Caco-2 (cell line): ENCODE measurements around the gene IER3. TPM values are rescaled to one million over a fixed set of nuclear protein-coding genes. Genes with fewer than 3 reads are reported as not detected.
"Not testable (repeated sequence)": the region's sequence is repeated elsewhere in the genome, so short reads cannot be mapped to it uniquely, and the experiment has no call there.

Source experiments
- BruUV-seq: library from RNA; stranded (reverse); fragments of 400-500 nt; replicated peaks from 2 replicates; lab custom pipeline; 2021; lab: Mats Ljungman, UMichigan
- CTCF ChIA-PET: fragments of 300-600 bp; sonication (Branson Sonifier 250); formaldehyde crosslinking; loops from one replicate; lab custom pipeline; 2022; ENCODE audit warnings: antibody characterized with exemption; lab: Charles Lee
- POLR2A ChIA-PET: fragments of 300-600 bp; sonication (Branson Sonifier 250); formaldehyde crosslinking; loops from one replicate; lab custom pipeline; 2022; ENCODE audit warnings: antibody characterized with exemption; lab: Charles Lee
- DNase-seq, 2 experiments: peaks; one replicate each; pipeline versions ENCODE4 v3.0.0 to v3.0.0-alpha.2; 2020 to 2022
- H3K27me3 ChIP-seq: replicated peaks from 2 replicates; pipeline ENCODE4 v1.6.0; 2011; ENCODE audit warnings: low read length; ENCODE audit not compliant: control insufficient read depth, insufficient read depth
- H3K36me3 ChIP-seq: 2 replicates; pipeline ENCODE4 v1.5.1; 2011; ENCODE audit warnings: low read length; ENCODE audit not compliant: control insufficient read depth, insufficient read depth
- H3K4me1 ChIP-seq: fragments of 250-450 bp; sonication (Bioruptor Pico); 2 replicates; pipeline ENCODE4 v1.5.1; 2020; ENCODE audit warnings: mild to moderate bottlenecking
- H3K4me3 ChIP-seq: 2 replicates; pipeline ENCODE4 v1.5.1; 2011; ENCODE audit warnings: low read depth, mild to moderate bottlenecking, control low read depth, low read length
- H3K9me3 ChIP-seq: fragments of 250-450 bp; sonication (Bioruptor Pico); 2 replicates; pipeline ENCODE4 v1.5.1; 2020; ENCODE audit warnings: mild to moderate bottlenecking, moderate library complexity
- H3K27ac Mint-ChIP-seq: one replicate; pipeline ENCODE4 v1.8.0; 2022; ENCODE audit warnings: mixed read lengths; ENCODE audit not compliant: unreplicated experiment
- H3K27me3 Mint-ChIP-seq: one replicate; pipeline ENCODE4 v1.8.0; 2022; ENCODE audit warnings: mixed read lengths; ENCODE audit not compliant: insufficient read depth, unreplicated experiment
- H3K36me3 Mint-ChIP-seq: one replicate; pipeline ENCODE4 v1.8.0; 2022; ENCODE audit warnings: mild to moderate bottlenecking, mixed read lengths; ENCODE audit not compliant: insufficient read depth, unreplicated experiment
- H3K4me1 Mint-ChIP-seq: one replicate; pipeline ENCODE4 v1.8.0; 2022; ENCODE audit warnings: low read depth, mixed read lengths; ENCODE audit not compliant: unreplicated experiment
- H3K4me3 Mint-ChIP-seq: one replicate; pipeline ENCODE4 v1.8.0; 2022; ENCODE audit warnings: mild to moderate bottlenecking, moderate library complexity, mixed read lengths; ENCODE audit not compliant: unreplicated experiment
- H3K9me3 Mint-ChIP-seq: one replicate; pipeline ENCODE4 v1.8.0; 2022; ENCODE audit warnings: mixed read lengths; ENCODE audit not compliant: unreplicated experiment
- intact Hi-C: fragments of 100-400 bp; cut with micrococcal nuclease; formaldehyde crosslinking; loops from one replicate; pipeline ENCODE4 v1.10.0; 2022; ENCODE audit not compliant: unreplicated experiment
- total RNA-seq: library from RNA; stranded (reverse); gene quantifications from 2 replicates; pipeline ENCODE4 v1.2.3, GENCODE V29; 2022
- TF ChIP-seq, protein P1 (sequence below), 2 experiments: fragments of 200-600 bp in 1 of 2; IDR thresholded peaks; 1 replicate in 1 of 2; 2 replicates in 1 of 2; pipeline versions ENCODE4 v1.5.1 to v1.8.0; 2011 to 2022; ENCODE audit warnings: antibody characterized with exemption in 1 of 2, control low read depth in 1 of 2, inconsistent platforms in 1 of 2, low read depth in 1 of 2, low read length in 1 of 2, mild to moderate bottlenecking in 1 of 2, moderate library complexity in 1 of 2; ENCODE audit not compliant: insufficient read depth in 1 of 2, severe bottlenecking in 1 of 2, unreplicated experiment in 1 of 2

The IER3 gene
- total RNA-seq, 1 experiment from 2014 or later = 13.0 TPM

DNA sequence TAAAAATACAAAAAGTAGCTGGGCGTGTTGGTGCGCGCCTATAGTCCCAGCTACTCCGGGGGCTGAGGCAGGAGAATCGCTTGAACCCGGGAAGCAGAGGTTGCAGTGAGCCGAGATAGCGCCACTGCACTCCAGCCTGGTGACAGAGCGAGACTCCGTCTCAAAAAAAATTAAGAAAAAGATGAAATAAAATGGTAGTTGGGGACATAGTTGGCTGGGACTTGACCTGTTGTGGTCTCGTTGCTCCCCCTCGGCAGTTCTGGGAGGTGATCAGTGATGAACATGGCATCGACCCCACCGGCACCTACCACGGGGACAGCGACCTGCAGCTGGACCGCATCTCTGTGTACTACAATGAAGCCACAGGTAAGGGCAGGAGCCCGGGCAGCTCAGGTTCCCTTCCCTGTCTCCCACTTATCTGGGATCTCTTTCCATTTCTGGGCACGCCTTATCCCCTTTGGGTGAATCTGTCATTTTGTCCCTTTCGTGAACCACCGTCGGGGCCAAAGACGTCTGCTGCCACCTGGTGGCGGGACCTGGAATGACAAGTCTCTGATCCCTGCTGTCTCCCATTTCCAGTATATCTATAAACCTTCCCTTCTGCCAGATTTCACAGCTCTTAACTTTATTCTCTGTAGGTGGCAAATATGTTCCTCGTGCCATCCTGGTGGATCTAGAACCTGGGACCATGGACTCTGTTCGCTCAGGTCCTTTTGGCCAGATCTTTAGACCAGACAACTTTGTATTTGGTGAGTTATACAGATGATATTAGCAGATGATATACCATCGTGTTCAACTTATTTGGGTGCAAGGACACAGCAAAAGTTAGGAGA lies 21.9 kb downstream of the IER3 start:
- POLR2A ChIA-PET = interaction anchor here (0.6 to 0.9 kb wide), 2 partner anchors 41 to 107 kb away, joined by 3 to 6 read pairs; no protein-coding TSS in a partner anchor
- intact Hi-C loops = loop anchor here (1.0 to 2.0 kb wide), 2 partner anchors 43 to 76 kb away; partner anchors contain the start of gene C6orf136
- Mint-ChIP-seq H3K9me3 (no peaks in the 10 kb centered on the region), H3K36me3 (peaks cover 78% of the 10 kb centered on the region), H3K27ac (peak overlapping the region; percentile 85), H3K4me3 (peak overlapping the region; percentile 81), H3K4me1 (peaks cover 20% of the 10 kb centered on the region), H3K27me3 (no peaks in the 10 kb centered on the region)
- peak; percentile 79 to 86 for DNase-seq
- CTCF ChIA-PET = interaction anchor here (0.6 to 2.9 kb wide), 7 partner anchors 43 to 191 kb away, joined by 3 to 28 read pairs (median 3); no protein-coding TSS in a partner anchor
- H3K4me1 ChIP-seq = peaks cover 13% of the 10 kb centered on the region; the same call in 1 of the 2 replicates
- BruUV-seq = no TSS peak
- TF ChIP-seq, protein P1, sequence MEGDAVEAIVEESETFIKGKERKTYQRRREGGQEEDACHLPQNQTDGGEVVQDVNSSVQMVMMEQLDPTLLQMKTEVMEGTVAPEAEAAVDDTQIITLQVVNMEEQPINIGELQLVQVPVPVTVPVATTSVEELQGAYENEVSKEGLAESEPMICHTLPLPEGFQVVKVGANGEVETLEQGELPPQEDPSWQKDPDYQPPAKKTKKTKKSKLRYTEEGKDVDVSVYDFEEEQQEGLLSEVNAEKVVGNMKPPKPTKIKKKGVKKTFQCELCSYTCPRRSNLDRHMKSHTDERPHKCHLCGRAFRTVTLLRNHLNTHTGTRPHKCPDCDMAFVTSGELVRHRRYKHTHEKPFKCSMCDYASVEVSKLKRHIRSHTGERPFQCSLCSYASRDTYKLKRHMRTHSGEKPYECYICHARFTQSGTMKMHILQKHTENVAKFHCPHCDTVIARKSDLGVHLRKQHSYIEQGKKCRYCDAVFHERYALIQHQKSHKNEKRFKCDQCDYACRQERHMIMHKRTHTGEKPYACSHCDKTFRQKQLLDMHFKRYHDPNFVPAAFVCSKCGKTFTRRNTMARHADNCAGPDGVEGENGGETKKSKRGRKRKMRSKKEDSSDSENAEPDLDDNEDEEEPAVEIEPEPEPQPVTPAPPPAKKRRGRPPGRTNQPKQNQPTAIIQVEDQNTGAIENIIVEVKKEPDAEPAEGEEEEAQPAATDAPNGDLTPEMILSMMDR (IDR thresholded peaks at IDR 0.05; ENCODE audit: insufficient read depth in 1 of 2, low read depth in 1 of 2, low read length in 1 of 2, severe bottlenecking in 1 of 2, unreplicated experiment in 1 of 2) = peak; percentile 89 to 96
- no peaks in the 10 kb centered on the region for H3K9me3 ChIP-seq
- H3K36me3 ChIP-seq = peaks cover 6% of the 10 kb centered on the region
- no peaks in the 10 kb centered on the region for H3K27me3 ChIP-seq
- no peak overlapping the region for H3K4me3 ChIP-seq

DNA sequence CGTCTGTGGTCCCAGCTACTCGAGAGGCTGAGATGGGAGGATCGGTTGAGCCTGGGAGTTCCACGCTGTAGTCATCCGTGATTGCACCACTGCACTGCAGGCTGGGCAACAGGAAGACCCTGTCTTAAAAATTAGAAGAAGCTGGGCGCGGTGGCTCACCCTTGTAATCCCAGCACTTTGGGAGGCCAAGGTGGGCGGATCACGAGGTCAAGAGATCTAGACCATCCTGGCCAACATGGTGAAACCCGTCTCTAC lies 22.4 kb downstream of the IER3 start:
- Mint-ChIP-seq H3K36me3 (peaks cover 80% of the 10 kb centered on the region), H3K4me3 (peak overlapping the region; percentile 81), H3K27ac (peak overlapping the region; percentile 85), H3K4me1 (peaks cover 20% of the 10 kb centered on the region)
- not testable (repeated sequence) for H3K27me3 ChIP-seq, BruUV-seq, DNase-seq, H3K9me3 Mint-ChIP-seq, H3K9me3 ChIP-seq, H3K27me3 Mint-ChIP-seq, H3K36me3 ChIP-seq
- H3K4me3 ChIP-seq = peak overlapping the region; percentile 89
- intact Hi-C loops = loop anchor here (1.0 to 2.0 kb wide), 2 partner anchors 43 to 75 kb away; partner anchors contain the start of gene C6orf136
- H3K4me1 ChIP-seq = peaks cover 13% of the 10 kb centered on the region; the same call in 1 of the 2 replicates
- POLR2A ChIA-PET = interaction anchor here (0.5 to 1.0 kb wide), 4 partner anchors 41 to 720 kb away, joined by 3 to 6 read pairs (median 4); no protein-coding TSS in a partner anchor
- CTCF ChIA-PET = interaction anchor here (0.6 to 2.9 kb wide), 7 partner anchors 43 to 162 kb away, joined by 3 to 28 read pairs (median 3); partner anchors contain the start of gene DHX16

DNA sequence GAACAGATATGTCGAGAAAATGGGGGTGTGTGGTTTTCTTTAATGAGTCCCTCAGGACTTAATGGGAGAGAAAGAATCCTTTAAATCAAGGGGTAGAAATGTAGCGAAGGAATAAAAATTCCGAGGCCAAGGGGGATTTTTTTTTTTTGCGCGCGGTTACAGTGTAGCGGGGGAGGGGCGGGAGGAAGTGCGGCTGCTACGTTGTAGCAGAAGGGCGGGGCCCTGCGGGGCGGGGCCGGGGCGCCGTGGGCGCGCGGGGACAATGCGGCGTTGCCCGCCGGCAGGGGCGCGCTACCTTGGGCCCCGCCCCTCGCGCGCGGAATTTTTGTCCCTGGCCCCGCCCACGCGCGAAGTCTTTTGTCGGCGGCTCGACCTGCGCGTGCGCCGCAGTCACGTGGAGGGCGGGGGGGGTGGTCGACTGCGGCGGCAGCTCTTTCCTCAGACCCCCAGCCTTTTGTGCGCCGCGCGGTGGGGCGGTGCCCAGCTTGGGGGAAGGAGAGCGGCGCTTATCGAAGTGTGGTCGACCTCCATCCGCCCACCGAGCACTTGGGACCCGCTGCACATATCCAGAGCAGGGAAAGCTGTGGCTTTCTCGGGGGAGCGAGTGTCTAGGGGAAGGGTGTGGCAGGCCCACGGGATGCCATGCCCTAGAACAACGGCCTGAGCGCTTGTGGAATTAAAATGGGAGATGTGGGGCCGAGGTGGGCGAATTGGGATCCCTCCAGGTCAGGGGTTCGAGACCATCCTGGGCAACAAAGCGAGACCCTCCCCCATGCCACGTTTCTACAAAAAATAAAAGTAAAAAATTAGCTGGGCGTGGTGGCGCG lies 22.9 kb downstream of the IER3 start:
- Histone ChIP-seq H3K27me3 (no peaks in the 10 kb centered on the region), H3K36me3 (peaks cover 6% of the 10 kb centered on the region), H3K9me3 (no peaks in the 10 kb centered on the region), H3K4me3 (peak overlapping the region; percentile 89), H3K4me1 (peaks cover 13% of the 10 kb centered on the region; the same call in 1 of the 2 replicates)
- peaks cover 26% of the 10 kb centered on the region for H3K4me1 Mint-ChIP-seq
- H3K9me3 Mint-ChIP-seq = no peaks in the 10 kb centered on the region
- ChIA-PET CTCF (interaction anchor here (0.8 to 2.9 kb wide), 5 partner anchors 42 to 162 kb away, joined by 3 to 28 read pairs (median 3); partner anchors contain the start of gene DHX16), POLR2A (interaction anchor here (0.5 to 1.0 kb wide), 3 partner anchors 42 to 720 kb away, joined by 3 to 6 read pairs (median 4); no protein-coding TSS in a partner anchor)
- intact Hi-C loops = loop anchor here (1.0 to 2.0 kb wide), 2 partner anchors 42 to 75 kb away; partner anchors contain the start of gene C6orf136
- peaks cover 77% of the 10 kb centered on the region for H3K36me3 Mint-ChIP-seq
- TF ChIP-seq, protein P1 (IDR thresholded peaks at IDR 0.05; ENCODE audit: insufficient read depth in 1 of 2, low read depth in 1 of 2, low read length in 1 of 2, severe bottlenecking in 1 of 2, unreplicated experiment in 1 of 2) = no peak
- DNase-seq = peak; percentile 87 to 94
- no TSS peak for BruUV-seq
- H3K27ac Mint-ChIP-seq = peak overlapping the region; percentile 85
- H3K27me3 Mint-ChIP-seq = no peaks in the 10 kb centered on the region
- peak overlapping the region; percentile 81 for H3K4me3 Mint-ChIP-seq
